ENCODE data around the gene ZXDC.

The ZXDC gene, protein sequence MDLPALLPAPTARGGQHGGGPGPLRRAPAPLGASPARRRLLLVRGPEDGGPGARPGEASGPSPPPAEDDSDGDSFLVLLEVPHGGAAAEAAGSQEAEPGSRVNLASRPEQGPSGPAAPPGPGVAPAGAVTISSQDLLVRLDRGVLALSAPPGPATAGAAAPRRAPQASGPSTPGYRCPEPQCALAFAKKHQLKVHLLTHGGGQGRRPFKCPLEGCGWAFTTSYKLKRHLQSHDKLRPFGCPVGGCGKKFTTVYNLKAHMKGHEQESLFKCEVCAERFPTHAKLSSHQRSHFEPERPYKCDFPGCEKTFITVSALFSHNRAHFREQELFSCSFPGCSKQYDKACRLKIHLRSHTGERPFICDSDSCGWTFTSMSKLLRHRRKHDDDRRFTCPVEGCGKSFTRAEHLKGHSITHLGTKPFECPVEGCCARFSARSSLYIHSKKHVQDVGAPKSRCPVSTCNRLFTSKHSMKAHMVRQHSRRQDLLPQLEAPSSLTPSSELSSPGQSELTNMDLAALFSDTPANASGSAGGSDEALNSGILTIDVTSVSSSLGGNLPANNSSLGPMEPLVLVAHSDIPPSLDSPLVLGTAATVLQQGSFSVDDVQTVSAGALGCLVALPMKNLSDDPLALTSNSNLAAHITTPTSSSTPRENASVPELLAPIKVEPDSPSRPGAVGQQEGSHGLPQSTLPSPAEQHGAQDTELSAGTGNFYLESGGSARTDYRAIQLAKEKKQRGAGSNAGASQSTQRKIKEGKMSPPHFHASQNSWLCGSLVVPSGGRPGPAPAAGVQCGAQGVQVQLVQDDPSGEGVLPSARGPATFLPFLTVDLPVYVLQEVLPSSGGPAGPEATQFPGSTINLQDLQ

DNA sequence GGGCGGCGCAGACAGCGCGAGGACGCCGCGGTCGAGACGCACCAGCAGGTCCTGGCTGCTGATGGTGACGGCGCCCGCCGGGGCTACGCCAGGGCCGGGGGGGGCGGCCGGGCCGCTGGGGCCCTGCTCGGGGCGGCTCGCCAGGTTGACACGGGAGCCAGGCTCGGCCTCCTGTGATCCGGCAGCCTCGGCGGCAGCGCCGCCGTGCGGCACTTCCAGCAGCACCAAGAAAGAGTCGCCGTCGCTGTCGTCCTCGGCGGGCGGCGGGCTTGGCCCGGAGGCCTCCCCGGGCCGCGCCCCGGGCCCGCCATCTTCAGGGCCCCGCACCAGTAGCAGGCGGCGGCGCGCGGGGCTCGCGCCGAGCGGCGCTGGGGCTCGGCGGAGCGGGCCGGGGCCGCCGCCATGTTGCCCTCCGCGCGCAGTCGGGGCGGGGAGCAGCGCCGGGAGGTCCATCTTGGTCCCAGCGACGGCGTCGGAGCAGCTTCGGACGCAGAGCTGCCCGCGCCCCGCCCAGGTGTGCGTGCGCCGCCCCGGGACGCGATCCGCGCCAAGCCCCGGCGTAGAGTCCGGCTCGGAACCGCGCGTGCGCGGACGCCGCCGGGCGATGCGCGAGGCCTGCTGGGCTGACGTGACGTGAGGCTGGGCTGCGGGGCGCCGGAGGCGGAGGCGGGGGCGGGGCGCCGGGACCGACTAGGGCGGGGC, at the start of gene ZXDC:
Gene ZXDC, minus strand, starts transcription at position 479 of the 702 bp plus-strand sequence. Its CDS starts 26 bp downstream, at position 453.
- DNase-seq, result peak; percentile 97

DNA sequence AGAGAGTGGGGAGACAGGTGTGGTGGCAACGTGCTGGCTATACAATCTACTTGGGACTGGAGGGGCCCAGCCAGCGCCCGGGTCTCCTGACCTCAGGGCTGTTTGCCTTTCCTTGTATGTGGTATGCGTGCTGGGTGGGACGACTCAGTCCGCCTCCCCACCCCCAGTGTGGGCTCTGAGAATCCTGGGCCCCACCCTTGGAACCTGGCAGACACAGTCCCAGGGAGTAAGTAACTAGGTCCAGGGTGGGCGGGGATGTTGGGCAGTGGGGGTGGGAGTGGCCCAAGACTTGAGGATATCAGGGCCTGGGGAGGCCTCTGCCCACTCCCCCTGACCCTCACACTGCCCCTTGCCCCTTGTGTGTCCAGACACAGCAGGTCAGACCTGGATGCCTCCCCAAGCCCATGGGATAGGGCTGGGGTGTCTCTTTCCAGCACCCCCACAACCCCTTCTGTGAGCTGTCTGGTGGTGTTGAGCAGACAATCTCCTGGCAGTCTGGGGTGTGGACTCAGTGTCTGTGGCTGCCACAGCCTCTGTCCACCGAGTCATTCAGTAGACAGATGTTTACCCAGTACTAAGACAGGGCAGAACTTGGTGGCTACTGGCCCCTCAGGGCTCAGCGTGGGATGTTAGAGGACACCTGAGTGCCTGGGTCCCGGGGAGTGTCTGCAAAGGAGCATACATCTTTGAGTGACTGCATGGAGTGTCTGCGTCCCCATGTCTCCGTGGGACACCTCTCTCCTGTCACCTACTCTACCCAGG, 49.6 kb upstream of the ZXDC start:
- DNase-seq, result no peak

DNA sequence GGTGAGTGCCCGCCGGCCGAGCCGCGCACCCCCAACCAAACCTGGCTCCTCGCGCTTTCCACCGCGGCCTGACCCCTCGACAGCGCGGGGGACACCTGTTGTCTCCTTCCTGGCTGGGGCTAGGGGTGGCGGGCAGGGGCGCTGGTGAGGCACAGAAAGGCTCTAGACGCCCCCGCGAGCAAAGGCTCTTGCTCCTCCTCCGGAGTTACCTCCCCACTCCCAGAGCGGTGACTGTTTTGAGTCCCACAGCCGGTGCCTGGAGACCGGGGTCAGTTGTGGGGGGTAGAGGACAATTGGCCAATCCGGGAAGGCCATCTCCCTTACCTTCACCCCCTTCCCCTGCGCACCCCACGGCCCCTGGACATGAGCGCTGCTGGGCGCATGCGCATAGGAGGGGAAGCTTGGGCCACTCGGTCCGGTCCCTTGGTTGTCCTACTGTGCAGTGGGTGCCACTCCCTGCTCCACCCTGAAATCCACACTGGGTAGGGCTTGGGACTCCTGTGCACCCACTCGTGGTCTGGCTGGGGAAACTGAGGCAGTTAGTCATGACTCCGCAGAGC, 48.8 kb upstream of the ZXDC start:
- DNase-seq, result no peak

DNA sequence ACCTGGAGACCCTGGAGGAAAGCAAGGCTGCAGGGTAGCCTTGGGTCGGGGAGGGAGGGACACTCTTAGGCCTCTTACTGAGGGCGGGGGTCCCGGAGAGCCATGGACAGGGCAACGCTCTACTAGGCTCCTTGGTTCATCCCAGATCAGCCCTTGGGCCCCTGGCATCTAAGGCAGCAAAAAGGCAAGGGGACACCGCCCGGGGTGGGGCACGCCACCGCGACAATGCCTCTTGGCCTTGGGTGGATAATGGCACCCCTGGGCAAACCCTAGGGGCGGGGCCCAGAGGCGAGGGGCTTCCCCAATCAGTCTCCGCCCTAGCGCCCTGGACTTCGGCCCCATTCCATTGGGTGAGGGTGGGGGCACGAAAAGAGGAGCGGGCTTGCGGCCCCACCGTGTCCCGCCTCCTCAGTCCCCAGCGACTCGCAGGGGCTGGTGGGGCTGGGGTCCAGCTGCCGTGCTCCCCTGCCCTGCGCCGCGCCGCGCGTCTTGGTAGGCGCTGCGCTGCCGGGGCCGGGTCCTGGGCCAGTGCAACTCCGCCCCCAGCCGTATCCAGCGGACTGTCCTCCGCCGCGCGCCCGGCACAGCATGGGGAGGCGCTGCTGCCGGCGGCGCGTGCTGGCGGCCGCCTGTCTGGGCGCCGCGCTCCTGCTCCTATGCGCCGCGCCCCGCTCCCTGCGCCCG, 48.2 kb upstream of the ZXDC start, which contains the start of gene CHST13:
Gene CHST13, plus strand, starts transcription at position 411 of the 684 bp plus-strand sequence. Its CDS starts 178 bp downstream, at position 589.
- DNase-seq, result peak; percentile 77

DNA sequence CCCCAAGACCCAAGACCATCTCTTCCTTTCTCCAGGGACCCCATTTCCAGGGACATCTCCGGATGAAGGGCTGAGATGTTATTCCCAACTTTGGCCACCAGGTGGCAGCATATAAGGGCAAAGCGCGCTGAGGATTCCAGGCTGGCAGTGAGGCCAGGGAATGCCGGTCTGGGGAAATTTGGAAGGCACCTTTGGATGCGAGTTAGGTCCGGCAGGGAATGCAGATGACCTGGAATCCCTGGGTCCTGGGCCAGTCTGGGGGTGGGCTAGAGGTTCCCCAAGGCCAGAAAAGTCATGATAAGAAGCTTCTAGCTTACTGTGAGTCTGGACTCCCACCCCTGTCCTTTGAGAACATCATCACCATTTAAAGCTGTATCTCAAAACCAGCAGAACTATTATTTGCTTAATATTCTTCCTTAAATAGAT, 46.7 kb upstream of the ZXDC start:
- peak; percentile 89 for DNase-seq

DNA sequence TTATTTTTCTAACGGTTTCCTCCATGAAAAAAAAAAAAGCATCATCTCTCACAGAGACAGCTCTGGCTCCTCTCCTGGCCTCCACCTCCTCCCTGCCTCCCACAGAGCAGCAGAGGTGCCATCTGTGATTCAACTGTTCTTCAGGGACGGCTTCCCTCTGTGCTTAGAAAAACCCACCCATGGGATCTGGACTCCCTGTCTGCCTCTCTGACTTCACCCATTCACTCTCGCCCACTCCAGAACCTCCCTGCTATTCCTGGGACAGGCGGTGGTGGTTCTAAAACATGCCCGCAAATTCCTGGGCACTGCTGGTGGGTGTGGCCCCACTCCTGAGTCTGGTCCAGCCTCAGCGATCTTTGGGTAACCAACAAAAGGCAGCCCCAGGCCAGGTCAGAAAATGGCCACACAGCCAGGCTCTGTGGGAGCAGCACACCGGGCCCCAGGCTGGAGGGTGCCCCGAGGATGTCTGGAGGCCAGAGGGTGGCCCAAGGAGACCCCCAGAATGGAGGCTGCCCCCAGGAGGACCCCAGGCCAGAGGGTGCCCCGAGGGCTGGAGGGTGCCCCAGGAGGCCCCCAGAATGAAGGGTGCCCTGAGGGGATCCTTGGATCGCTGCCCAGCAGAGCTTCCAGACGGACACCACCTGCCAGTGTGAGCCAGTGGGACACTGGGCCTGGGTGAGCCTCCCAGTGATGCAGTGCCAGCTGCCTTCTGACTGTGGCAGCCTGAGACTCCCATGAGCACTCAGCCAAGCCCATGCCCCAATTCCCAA, 45.6 kb upstream of the ZXDC start:
- DNase-seq, result no peak

DNA sequence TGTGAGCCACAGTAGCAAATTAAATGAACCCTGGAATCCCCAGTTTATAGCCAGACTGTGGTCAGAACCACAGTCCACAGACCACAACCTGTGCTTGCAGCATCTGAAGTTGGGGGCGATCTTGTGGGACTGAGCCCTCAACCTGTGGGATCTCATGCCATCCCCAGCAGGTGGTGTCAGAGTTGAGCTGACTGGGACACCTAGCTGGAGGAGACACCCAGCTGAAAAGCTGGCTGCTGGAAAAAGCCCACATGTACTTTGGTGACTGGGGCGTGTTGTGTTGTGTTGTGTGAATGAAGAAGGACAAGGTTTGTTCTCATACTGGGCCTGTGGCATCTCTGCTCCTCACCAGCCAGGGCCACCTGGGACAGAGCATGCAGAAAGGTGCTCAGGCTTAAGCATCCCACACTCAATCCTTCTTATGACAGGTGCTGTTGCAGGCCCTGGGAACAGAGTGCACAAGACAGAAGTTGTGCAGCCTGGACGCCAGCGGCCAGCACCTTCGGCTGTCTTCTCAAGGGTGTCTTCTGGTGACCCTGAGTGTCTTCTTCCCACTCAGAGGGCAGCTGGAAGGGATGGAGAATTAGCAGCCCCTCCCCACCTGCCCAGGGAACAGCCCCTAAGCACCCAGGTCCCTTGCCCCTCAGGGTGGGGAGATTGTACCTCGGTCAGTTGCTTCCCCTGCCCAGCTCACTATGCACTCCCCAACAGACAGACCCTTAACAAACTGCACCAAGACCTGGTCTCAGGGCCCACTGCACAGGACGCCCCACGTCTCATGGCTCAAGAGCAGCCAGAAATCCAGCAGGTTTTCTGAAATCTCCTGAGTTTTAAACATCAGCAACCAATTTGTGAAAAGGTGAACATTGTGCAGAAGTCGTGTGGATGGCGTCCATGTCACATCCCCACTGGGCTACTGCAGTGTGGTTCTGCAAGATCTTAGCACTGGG, 44.1 kb upstream of the ZXDC start:
- DNase-seq, result no peak

DNA sequence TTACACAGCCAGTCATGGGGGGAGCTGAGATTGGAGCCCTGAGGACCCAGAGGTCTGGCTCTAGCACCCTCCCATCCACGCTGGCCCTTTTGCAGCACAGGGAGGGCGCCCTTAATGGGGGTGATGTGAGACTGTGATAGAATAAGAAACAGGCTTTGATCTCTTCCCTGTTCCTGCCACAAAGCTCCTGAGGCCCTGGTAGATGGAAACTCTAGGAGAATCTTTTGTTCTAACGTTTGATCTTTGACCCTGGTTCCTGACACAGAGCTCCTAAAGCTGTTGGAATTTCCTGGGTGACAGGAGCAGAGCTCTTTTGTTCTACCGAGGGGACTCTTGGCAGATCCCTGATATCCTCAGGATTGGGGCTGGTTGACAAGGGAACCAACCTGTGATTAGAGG, 43.1 kb upstream of the ZXDC start:
- DNase-seq, result no peak

DNA sequence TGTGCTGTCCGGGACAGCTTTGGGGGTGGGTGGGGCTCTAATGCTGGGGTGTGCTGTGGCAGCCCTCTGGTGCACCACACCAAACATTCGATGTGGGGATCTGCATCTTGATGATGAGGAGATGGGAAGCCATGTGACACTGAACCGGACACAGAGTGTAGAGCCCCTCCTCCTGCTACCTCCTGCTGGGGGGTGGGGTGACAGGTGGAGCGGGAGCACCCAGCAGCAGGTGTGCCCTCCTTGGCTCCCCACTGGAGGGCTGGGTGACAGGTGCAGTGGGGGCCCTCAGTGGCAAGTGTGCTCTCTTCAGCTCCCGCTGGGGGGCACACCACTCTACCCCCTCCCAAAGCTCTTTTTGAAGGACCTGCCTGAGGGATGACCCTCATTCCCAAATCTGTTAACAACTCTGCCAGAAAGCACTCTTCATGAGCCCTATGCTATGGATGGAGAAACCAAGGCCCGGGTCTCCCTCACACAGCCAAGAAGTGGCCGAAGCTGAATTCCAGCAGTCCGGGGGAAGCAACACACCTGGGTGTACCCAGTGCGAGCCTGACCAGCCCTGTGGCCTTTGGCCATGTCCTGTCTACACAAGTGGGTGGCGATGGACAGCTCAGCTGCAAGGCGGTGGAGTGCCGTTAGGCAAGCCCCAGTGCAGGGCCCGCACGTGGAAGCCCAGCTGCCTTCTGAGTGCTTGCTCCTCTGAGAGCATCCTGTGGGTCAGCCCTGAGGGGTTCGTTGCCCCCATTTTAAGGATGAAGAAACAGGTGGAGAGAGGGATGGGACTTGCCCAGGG, 42.5 kb upstream of the ZXDC start:
- no peak for DNase-seq

DNA sequence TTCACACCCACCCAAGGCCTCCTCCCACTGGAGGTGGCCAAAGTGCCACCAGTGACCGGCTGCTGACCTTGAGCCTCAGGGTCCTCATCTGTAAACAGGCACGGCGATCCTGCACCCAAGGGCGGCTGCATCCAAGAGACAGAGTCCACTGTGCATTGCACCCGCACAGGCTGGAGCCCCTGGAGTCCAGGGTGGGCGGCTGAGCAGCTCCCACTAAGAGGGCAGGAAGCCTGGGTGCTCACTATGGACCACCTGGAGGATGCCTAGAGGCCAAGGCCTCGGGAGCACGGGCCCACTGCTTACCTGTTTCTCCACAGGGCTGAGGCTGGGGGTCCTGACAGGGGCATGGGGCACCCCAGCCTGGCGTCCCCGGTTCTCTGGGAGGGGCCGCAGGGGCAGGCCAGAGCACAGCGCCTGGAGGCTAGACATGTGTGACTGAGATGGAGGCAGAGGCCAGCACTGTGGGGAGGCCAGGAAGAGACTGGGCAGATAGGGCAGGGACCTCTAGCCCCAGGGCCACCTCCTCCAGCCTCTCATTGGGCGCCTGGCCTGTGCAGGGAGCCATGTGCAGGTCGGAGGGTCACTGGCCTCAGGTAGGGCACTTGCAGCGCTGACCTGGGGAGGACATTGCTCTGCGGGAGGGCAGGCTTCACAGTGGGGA, 41.7 kb upstream of the ZXDC start, which contains the start of gene UROC1:
Gene UROC1, minus strand, starts transcription at position 483 of the 661 bp plus-strand sequence. Its CDS starts 54 bp downstream, at position 429.
- DNase-seq, result no peak

DNA sequence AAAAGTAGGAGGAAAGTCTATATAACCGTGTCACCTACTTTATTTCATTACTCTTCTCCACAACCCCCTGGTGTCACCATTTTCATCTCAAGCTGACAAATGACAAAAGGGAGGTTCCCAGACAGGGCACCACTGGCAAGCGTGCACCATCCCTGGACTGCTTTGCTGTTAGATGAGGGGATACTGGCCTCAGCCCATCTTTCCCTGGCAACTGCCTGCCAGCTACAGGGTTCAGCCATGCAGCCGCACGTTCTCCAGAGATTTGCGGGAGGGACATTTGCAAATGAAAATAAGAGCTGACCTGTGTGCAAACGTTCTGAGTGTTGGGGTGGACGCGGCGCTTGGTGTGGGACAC, 41.2 kb upstream of the ZXDC start:
- no peak for DNase-seq

DNA sequence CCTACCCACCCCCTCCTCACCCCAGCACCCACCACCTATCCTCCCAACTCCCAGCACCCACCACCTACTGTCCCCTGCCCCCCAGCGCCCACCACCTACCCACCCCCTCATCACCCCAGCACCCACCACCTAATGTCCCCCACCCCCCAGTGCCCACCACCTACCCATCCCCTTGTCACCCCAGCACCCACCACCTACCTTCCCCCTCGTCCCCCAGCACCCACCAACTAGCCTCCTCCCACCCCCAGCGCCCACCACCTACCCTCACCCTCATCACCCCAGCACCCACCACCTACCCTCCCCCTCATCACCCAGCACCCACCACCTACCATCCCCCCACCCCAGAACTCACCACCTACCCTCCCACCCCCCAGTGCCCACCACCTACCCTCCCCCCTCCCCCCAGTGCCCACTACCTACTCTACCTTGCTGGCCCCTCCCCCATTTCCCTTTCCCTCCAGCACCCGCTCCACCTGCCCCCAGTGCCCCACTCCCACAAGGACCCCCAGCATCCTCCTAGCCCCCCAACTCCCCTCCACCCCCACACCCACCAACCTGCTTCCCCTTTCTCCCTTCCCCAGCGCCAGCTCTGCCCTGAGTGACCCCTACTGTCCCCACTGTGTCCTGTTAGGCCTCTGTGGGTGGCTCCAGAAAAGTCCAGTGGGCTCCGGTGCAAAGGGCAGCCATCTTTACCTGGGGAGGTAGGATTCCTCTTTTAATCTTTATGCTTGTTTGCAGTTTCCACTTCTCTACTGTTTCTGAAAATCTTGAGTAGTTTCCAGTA, 40.7 kb upstream of the ZXDC start:
- no peak for DNase-seq

DNA sequence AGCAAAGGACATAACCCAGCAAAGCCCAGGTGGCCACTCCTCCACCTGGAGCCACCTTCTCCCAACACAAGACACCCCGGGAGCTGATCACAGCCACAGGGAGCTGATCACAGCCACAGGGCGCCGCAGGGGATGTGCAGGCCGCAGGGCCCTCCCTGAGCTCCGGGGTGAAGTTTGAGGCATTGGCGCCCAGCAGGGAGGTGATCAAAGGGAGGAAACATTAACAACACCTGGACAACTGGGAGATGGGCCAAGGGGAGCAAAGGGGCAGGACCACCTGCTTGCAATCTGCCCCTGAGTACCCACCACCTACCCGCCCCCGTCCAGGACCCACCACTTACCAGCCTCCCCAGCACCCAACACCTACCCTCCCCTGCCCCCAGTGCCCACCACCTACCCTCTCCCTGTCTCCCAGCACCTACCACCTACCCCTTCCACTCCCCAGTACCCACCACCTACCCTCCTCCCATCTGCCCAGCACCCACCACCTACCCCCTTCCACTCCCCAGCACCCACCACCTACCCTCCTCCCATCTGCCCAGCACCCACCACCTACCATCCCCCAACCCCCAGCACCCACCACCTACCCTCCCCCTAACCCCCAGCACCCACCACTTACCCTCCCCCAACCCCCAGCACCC, 39.5 kb upstream of the ZXDC start:
- DNase-seq, result no peak

DNA sequence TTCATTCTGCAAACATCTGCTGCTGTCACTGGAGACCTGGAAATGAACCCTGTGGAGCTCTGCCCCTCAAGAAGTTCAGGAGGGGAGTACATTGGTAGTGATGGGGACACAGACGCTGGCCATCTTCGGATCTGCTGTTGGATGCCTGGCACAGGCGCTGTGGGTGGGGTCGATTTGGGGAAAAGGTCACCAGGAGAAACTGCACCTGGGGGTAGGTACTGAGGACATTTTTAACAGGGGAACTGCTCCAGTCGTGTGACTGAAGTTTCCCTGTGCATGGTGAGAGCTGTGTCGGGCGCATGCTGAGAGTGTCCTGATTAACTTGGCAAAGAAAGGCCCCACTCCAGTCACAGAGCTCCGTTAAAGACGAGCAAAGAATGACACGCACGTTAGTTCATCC, 38.5 kb upstream of the ZXDC start:
- DNase-seq, result no peak

DNA sequence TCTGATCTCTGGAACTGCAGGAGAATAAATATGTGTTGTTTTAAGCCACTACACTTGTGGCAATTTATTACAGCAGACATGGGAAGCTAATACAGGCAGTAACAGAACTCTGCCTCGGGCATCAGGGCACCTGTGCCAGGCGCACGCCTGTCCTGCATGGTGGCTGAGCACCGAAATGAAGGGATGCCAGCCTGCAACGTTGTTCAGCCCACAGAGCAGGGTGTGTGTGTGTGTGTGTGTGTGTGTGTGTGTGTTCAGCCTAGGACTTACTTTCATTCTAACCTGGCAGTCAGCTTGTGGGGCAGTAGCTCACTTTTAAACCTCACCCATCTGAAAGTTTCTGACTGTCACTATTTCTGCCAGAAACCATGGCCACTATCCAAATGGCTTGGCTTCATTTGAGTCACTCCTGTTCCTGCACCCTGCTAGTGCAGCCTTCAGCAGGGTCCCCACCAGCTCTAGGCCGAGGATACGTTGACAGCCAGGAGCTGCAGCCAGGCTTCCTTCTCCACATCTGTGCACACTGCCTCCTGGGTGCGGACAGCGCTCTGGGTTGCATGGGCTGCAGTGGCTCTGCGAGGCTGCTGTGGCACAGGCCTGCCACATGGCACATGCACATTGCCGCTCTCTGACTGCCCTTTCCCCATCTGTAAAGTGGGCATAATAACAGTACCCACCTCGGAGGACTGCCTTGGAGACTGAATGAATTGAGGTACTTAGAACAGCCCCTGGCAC, 37.4 kb upstream of the ZXDC start:
- DNase-seq, result no peak

DNA sequence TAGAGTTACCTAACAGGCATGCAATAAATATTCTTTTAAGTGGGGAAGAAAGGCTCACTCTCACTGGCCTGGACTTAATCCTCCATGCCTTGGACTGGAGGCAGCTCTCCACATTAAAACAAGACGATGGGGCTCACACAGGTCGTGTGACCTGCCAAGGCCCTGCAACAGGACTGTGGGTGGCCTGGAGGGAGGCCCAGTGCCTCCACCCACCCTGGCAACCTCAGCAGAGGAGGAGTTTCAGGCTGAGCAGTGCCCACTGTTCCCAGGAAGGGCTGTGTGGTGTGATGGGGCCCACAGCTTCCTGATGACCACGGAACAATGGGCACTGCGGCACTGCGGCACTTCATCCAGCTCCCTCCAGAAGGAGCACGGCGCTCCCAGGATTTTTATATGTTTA, 36.3 kb upstream of the ZXDC start:
- no peak for DNase-seq
